ENCODE results near the gene CIB1. TPM values are rescaled to one million over a fixed set of nuclear protein-coding genes. Genes with fewer than 3 reads are reported as not detected.
A peak's percentile ranks its signal among the peaks of the same experiment; 100 is the strongest.

The CIB1 gene
- total RNA-seq, 1 donor from 2014 or later, result 42.7 TPM

GRCh38 chr15:90248789-90249202, 15.1 kb upstream of the CIB1 start:
- Histone ChIP-seq H3K4me3 (peak overlapping the region; percentile 50 to 54), H3K36me3 (no peaks in the 10 kb centered on the region), H3K4me1 (peaks cover 10% of the 10 kb centered on the region), H3K27me3 (no peaks in the 10 kb centered on the region), H3K9me3 (no peaks in the 10 kb centered on the region), H3K27ac (no peak overlapping the region)
- no peak for DNase-seq (ENCODE audit: extremely low spot score in 2 of 2)
- intact Hi-C loops (cut with DNase I), result no loop called here
- TF ChIP-seq POLR2AphosphoS5 (IDR thresholded peaks at IDR 0.05; ENCODE audit: insufficient read depth in 1 of 2, low read depth in 1 of 2) (no peak), POLR2A (IDR thresholded peaks at IDR 0.05) (no peak), CTCF (IDR thresholded peaks at IDR 0.05) (no peak)

- Histone ChIP-seq H3K27ac (no peak overlapping the region), H3K27me3 (no peaks in the 10 kb centered on the region), H3K4me3 (no peak overlapping the region), H3K4me1 (no peaks in the 10 kb centered on the region), H3K9me3 (no peaks in the 10 kb centered on the region), H3K36me3 (peaks cover 0 to 8% of the 10 kb centered on the region in 2 donors)
- DNase-seq (ENCODE audit: extremely low spot score in 2 of 2), result no peak
- intact Hi-C loops (cut with DNase I), result no loop called here
- no peak for TF ChIP-seq CTCF (IDR thresholded peaks at IDR 0.05)
- TF ChIP-seq POLR2AphosphoS5 (IDR thresholded peaks at IDR 0.05; ENCODE audit: insufficient read depth in 1 of 2, low read depth in 1 of 2), result no peak
- no peak for TF ChIP-seq POLR2A (IDR thresholded peaks at IDR 0.05)
Measured at GRCh38 chr15:90243943-90244639, 10.3 kb upstream of the CIB1 start.

- Histone ChIP-seq H3K4me1 (no peaks in the 10 kb centered on the region), H3K9me3 (no peaks in the 10 kb centered on the region), H3K36me3 (peaks cover 0 to 18% of the 10 kb centered on the region in 2 donors), H3K27ac (no peak overlapping the region), H3K4me3 (no peak overlapping the region), H3K27me3 (no peaks in the 10 kb centered on the region)
- intact Hi-C loops (cut with DNase I), result no loop called here
- DNase-seq (ENCODE audit: extremely low spot score in 2 of 2), result no peak
- TF ChIP-seq POLR2A (IDR thresholded peaks at IDR 0.05) (no peak), CTCF (IDR thresholded peaks at IDR 0.05) (no peak), POLR2AphosphoS5 (IDR thresholded peaks at IDR 0.05; ENCODE audit: insufficient read depth in 1 of 2, low read depth in 1 of 2) (no peak)
Measured at GRCh38 chr15:90241343-90242192, 7.8 kb upstream of the CIB1 start.

- Histone ChIP-seq H3K4me3 (no peak overlapping the region), H3K27ac (no peak overlapping the region), H3K4me1 (no peaks in the 10 kb centered on the region), H3K27me3 (no peaks in the 10 kb centered on the region), H3K9me3 (no peaks in the 10 kb centered on the region), H3K36me3 (peaks cover 0 to 18% of the 10 kb centered on the region in 2 donors)
- TF ChIP-seq POLR2A (IDR thresholded peaks at IDR 0.05) (no peak), CTCF (IDR thresholded peaks at IDR 0.05) (no peak)
- no peak for DNase-seq (ENCODE audit: extremely low spot score in 2 of 2)
- intact Hi-C loops (cut with DNase I), result no loop called here
Measured at GRCh38 chr15:90240856-90241255, 7.1 kb upstream of the CIB1 start.

GRCh38 chr15:90239371-90239770, 5.6 kb upstream of the CIB1 start:
- Histone ChIP-seq H3K27me3 (no peaks in the 10 kb centered on the region), H3K9me3 (no peaks in the 10 kb centered on the region), H3K27ac (no peak overlapping the region), H3K36me3 (peaks cover 0 to 18% of the 10 kb centered on the region in 2 donors), H3K4me3 (no peak overlapping the region), H3K4me1 (peaks cover 7% of the 10 kb centered on the region)
- intact Hi-C loops (cut with DNase I), result no loop called here
- no peak for DNase-seq (ENCODE audit: extremely low spot score in 2 of 2)
- TF ChIP-seq POLR2AphosphoS5 (IDR thresholded peaks at IDR 0.05; ENCODE audit: insufficient read depth in 1 of 2, low read depth in 1 of 2) (no peak), CTCF (IDR thresholded peaks at IDR 0.05) (no peak), POLR2A (IDR thresholded peaks at IDR 0.05) (no peak)

Data from vagina (tissue), 2 donors.